H4 (cell line): ENCODE measurements around the gene ZNF254. TPM values are rescaled to one million over a fixed set of nuclear protein-coding genes. Genes with fewer than 3 reads are reported as not detected.
A peak's percentile ranks its signal among the peaks of the same experiment; 100 is the strongest.
"Not testable (repeated sequence)": the region's sequence is repeated elsewhere in the genome, so short reads cannot be mapped to it uniquely, and the experiment has no call there.

Source experiments
- DNase-seq: peaks from one replicate; pipeline ENCODE4 v3.0.0-alpha.2; 2015; ENCODE audit warnings: low spot score
- total RNA-seq: library from RNA; depleted of rRNA; stranded (reverse); fragments of >200 nt; shearing (Covaris generic); gene quantifications from 2 replicates; pipeline ENCODE4 v1.2.3, GENCODE V29; 2014

The ZNF254 gene
- total RNA-seq, 1 experiment from 2014 or later: 15.1 TPM

DNA sequence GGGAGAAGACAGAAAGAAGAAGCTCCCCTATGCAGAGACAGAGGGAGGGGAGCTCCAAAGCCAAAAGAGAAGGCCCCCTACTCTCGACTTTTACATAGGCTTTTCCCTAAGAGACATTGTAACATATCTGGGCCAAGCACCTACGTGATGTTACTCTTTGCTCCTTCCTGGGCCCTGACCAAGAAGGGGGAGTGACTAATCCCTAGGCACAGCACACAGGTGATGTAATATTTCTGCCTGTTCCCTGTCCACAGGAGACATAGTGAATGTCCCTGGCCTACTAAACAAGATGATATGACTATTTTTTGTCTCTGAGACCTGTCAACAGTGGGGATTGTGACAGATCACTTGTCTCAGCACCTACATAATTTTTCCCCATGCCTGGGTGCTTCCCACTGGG is 15.9 kb upstream of the ZNF254 start:
- DNase-seq: no peak

DNA sequence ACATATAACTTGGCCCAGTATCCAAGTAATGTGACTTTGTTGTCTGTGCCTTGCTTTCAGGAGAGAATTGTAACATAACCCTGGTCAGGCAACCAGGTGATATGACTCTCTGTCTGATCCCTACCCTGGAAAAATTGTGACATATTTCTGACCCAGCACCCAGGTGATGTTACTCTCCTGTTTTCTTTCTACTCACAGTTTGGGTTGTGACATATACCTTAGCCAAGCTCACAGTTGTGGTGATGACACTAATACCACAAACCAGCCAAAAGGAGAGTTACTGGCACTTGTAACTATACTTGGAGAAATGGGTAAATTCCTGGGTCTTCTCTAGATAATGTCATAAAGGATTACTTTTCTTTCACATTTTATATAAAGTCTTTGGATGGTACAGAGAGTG is 14.3 kb upstream of the ZNF254 start:
- no peak for DNase-seq

GRCh38 chr19:24073807-24074206 is 13.2 kb upstream of the ZNF254 start:
- DNase-seq: no peak

- no peak for DNase-seq
These were observed 12.1 kb upstream of the ZNF254 start for GRCh38 chr19:24074720-24075454.

DNA sequence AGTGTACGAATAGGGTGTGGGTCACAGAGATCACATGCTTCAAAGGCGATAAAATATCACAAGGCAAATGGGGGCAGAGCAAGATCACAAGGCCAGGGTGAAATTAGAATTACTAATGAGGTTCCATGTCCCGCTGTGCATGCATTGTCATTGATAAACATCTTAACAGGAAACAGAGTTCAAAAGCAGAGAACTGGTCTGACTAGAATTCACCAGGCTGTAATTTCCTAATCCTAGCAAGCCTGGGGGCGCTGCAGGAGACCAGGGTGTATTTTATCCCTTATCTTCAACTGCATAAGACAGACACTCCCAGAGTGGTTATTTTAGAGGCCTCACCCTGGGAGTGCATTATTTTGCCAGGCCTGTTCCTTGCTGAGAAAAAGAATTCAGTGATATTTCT is 11.5 kb upstream of the ZNF254 start:
- not testable (repeated sequence) for DNase-seq

- no peak for DNase-seq
These were observed 8.3 kb upstream of the ZNF254 start for GRCh38 chr19:24078680-24079079.

GRCh38 chr19:24081056-24081455 is 5.9 kb upstream of the ZNF254 start:
- no peak for DNase-seq

GRCh38 chr19:24098359-24098758 is 11.4 kb downstream of the ZNF254 start:
- no peak for DNase-seq

DNA sequence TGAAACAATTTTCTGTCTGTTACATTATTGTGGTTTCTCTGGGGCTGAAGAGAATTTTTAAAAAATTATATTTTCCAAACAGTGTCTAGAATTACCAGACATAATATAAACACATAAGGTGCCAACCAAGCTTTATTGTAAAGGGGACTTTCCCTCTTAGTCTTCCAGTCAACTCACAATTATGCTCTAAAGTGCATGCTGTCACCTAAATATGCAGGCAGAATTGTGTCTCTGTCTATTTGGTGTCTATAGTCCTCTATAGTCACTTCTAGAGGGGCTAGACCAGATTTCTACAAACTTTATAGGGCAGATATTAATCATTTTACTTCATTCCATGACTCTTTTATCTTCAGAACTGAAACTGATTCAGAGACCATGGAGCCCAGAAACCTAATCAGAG is 12.8 kb downstream of the ZNF254 start:
- DNase-seq: no peak

DNA sequence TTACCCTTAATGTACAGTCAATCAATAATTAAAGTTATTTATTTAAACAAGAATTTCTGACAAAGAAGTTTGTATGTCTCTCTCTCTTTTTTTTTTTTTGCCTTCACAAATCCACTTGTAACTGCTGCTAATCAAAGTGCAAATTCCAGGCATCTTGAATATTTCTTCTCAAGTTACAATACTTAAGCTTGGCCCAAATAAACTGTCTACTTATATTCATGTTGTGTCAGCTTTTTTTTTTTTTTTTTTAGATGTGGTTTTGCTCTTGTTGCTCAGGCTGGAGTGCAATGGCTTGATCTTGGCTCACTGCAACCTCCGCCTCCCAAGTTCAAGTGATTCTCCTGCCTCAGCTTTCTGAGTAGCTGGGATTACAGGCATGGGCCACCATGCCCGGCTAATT is 13.6 kb downstream of the ZNF254 start:
- not testable (repeated sequence) for DNase-seq

DNA sequence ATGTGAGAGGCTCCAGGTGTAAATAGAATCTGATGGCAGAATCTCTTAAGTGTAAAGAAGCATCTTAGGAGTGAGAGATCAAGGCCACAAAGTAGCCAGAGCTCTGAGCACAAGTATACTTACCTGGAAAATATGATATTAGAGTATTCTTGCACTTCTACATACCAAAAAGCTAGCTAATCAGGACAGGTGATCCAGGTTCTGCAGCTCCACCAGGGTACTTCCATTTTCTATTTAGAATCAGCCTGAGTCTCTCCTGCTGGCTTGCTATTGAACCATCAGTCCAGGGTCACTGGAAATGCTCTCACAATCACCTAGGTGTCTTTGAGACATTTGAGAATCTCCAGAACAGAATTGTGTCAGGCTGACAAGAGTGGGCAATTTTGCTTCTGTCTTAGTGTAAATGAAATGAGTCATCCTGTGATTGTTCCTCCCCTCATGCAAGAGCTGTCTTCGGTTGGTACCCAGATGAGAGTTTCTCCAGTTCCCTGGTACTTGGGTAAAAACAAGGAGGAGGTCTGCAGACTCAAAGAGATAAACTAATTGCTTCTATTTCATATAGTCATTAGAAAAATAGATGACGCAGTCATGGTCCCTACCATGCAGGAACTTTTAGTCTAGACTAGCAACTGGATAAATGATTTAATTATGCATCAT is 14.6 kb downstream of the ZNF254 start:
- no peak for DNase-seq

GRCh38 chr19:24127601-24128000 is 40.6 kb downstream of the ZNF254 start:
- no peak for DNase-seq

GRCh38 chr19:24140099-24140498 is 53.1 kb downstream of the ZNF254 start:
- DNase-seq: peak; percentile 79

DNA sequence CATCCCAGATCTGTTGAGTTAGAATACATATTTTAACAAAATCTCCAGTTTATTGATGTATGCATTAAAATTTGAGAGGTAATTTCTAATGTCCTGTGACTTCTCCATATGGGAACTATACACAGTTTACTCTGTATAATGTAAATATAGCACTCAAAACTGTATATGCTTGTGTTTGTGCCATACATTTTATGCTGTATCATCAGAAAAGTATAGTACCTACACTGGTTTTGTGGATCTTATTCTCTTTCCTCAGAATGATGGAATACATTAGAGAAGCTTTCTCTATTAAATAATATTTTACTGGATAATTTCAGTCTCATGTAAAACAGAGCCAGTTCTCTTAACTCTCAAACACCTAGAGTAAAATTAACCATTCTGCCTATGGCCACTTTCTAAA is 53.6 kb downstream of the ZNF254 start:
- no peak for DNase-seq

DNA sequence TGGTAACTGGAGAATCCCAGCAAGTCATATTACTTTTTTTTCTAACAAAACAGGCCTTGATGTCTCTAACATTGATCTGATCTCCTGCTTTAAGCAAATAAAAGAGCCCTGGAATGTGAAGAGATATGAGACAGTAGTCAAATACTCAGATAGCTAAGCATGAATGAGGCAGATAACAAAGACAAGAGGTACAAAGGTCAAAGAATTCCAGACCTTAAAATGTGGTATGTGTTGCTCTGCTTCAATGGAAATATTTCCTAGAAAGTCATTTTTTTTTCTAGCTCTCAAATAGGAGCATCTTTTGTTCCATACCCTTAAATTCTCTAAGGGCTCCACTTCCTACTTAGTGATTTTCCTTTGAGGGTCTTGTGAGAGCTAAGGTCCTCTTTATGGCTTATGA is 54.6 kb downstream of the ZNF254 start:
- no peak for DNase-seq

GRCh38 chr19:24142771-24143170 is 55.8 kb downstream of the ZNF254 start:
- no peak for DNase-seq

DNA sequence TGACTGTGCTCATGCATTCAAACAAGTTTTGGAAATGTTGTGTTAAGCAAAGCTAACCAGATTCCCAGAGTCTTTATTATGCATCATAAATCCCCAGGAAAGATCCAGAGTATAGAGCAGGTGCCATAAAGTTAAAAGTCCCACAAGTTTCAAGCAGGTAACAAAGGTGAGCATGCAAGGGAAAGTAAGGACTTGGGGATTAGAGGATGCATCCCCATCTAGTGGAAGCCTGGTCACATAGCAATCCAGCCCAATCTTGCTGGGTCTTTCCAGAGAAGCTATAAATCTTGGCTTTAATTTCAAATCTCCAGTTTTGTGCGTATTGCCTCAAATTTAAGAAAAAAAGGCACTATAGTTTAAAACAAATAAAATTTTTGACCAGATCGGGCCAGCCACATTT is 72.7 kb downstream of the ZNF254 start:
- no peak for DNase-seq

DNA sequence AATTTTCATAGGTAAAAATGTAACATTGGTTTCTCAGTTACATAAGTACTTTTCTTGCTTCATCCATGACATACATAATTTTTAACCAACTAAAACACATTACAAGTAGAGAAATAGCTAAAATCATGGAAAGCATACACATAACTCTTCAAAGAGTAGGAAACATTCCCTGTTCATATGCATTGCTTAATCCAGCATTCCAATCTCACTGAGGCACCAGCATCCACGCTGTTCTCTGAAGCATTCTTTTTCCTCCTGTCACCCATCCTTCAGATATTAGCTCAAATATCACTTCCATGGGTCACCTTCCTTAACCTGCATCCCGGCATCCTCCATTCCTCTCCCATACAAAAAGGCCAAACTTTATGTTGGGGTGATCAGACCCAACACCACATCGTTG is 79.1 kb downstream of the ZNF254 start:
- DNase-seq: no peak

DNA sequence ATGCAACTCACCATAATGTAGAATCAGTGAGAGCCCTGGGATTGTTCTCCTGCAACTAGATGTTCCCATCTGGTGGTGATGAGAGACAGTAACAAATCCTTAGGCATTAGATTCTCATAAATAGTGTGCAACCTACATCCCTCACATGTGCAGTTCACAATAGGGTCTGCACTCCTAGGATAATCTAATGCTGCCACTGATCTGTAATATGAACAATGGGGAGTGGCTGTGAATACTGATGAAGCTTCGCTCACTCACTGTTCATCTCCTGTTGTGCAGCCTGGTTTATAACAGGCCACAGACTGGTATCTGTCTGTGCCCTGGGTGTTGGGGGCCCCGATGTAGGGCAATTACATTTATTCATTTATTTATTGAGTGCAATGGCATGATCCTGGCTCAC is 86.9 kb downstream of the ZNF254 start:
- no peak for DNase-seq

DNA sequence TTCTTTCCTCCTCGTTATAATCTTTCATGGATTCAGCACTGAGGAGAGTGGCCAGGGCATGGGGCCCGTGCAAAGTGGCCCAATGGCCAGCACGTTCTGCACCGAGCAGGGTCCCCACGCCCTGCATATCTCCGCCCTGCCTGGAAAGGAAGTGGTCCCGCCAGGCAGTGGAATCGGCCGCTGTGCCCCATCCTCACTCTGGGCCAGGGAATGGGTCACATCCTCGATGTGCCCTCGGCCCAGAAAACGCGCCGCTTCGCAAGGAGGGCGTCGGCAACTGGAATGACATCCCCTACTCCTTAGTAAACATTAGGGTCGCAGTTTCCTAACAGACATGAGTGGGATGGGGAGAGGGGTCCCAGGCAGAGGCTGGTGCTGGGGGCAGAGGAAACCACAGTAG is 90.7 kb downstream of the ZNF254 start:
- DNase-seq: no peak

DNA sequence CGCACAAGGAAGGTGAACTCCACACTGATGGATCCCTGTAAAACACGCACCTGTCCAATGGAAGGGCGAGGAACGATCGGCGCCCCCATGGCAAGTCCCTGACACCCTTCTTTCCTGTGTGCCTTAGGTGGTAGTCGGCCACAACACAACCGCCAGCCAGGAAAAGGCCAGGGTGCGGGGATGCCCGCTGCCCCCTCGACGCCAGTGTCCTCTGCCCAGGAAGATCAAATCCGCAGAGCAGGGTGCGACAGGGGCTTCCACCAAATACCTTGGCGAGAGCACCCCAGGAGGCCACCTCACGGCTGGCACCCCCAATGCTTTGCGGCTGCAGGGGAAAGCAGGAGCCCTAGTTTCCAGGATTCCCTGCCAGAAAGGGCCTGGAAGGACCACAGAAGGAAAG is 91.2 kb downstream of the ZNF254 start:
- no peak for DNase-seq
